ENCODE measurements around the gene SPACA6.

DNA sequence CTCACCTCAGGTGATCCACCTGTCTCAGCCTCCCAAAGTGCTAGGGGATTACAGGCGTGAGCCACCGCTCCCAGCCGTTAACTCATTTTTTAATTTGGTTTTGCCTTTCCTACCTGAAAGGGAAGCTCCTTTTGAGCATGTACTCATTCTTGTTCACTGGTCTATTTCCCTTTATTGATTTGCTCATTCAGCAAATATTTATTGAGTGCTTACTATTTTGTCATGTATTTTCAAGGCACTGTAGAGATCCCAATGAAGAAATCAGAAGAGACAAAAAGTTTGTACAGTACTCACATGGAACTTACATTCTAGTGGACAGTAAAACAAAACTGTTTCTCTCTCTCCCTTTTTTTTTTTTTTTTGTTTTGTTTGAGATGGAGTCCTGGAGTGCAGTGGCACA lies 13.8 kb downstream of the SPACA6 start:
- TF ChIP-seq, protein P1, sequence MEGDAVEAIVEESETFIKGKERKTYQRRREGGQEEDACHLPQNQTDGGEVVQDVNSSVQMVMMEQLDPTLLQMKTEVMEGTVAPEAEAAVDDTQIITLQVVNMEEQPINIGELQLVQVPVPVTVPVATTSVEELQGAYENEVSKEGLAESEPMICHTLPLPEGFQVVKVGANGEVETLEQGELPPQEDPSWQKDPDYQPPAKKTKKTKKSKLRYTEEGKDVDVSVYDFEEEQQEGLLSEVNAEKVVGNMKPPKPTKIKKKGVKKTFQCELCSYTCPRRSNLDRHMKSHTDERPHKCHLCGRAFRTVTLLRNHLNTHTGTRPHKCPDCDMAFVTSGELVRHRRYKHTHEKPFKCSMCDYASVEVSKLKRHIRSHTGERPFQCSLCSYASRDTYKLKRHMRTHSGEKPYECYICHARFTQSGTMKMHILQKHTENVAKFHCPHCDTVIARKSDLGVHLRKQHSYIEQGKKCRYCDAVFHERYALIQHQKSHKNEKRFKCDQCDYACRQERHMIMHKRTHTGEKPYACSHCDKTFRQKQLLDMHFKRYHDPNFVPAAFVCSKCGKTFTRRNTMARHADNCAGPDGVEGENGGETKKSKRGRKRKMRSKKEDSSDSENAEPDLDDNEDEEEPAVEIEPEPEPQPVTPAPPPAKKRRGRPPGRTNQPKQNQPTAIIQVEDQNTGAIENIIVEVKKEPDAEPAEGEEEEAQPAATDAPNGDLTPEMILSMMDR (IDR thresholded peaks at IDR 0.05; ENCODE audit: insufficient read depth, low read length, poor library complexity, severe bottlenecking): no peak
- TF ChIP-seq EZH2phosphoT487 (conservative IDR thresholded peaks at IDR 0.05; ENCODE audit: low read length): no peak
